ENCODE measurements around the gene DIS3L2. TPM values are rescaled to one million over a fixed set of nuclear protein-coding genes. Genes with fewer than 3 reads are reported as not detected.

Gene DIS3L2
- total and polyA plus RNA-seq, 2 experiments from 2014 or later, result 15.2 to 25.3 TPM

- peaks cover 6% of the 10 kb centered on the region for H3K4me1 Mint-ChIP-seq
- H3K27ac Mint-ChIP-seq, result no peak overlapping the region
- no peak overlapping the region for H3K4me3 Mint-ChIP-seq
- H3K27me3 Mint-ChIP-seq (ENCODE audit: insufficient read depth, low read depth, poor library complexity), result peaks cover 16% of the 10 kb centered on the region
- no peaks in the 10 kb centered on the region for H3K79me2 ChIP-seq (replicated peaks; ENCODE audit: insufficient read depth)
- no peaks in the 10 kb centered on the region for H4K20me1 ChIP-seq (replicated peaks; ENCODE audit: insufficient read depth)
- H3K4me3 ChIP-seq, result no peak overlapping the region
- peak; percentile 74 for DNase-seq (ENCODE audit: low spot score)
- peak; percentile 69 for ATAC-seq
- H3K4me1 ChIP-seq (ENCODE audit: insufficient read depth), result no peaks in the 10 kb centered on the region
- no peaks in the 10 kb centered on the region for H3K9me3 Mint-ChIP-seq
- no peaks in the 10 kb centered on the region for H3K27me3 ChIP-seq (ENCODE audit: insufficient read depth)
- no peaks in the 10 kb centered on the region for H3F3A ChIP-seq (replicated peaks; ENCODE audit: low read depth)
- H3K36me3 Mint-ChIP-seq (ENCODE audit: low read depth), result no peaks in the 10 kb centered on the region
- H3K4me2 ChIP-seq, result no peak overlapping the region
- no peak overlapping the region for H3K27ac ChIP-seq (ENCODE audit: low read depth)
- no peaks in the 10 kb centered on the region for H3K36me3 ChIP-seq (ENCODE audit: insufficient read depth)
- peak; percentile 58 to 73 for TF ChIP-seq CTCF (conservative IDR thresholded peaks at IDR 0.05; ENCODE audit: low read depth in 2 of 2)
- TF ChIP-seq CREB1 (CRISPR knock-in tag; IDR thresholded peaks at IDR 0.05; ENCODE audit: low read depth), result no peak
- no peak overlapping the region for H2AFZ ChIP-seq
- H3K9me2 ChIP-seq (ENCODE audit: insufficient read depth), result no peaks in the 10 kb centered on the region
Measured at GRCh38 chr2:232321156-232321816, 359.8 kb downstream of the DIS3L2 start.

- no peak overlapping the region for H2AFZ ChIP-seq
- no peak for DNase-seq (ENCODE audit: low spot score)
- H3K27me3 Mint-ChIP-seq (ENCODE audit: insufficient read depth, low read depth, poor library complexity), result peaks cover 15% of the 10 kb centered on the region
- H3K36me3 ChIP-seq (ENCODE audit: insufficient read depth), result no peaks in the 10 kb centered on the region
- TF ChIP-seq POLR2AphosphoS5 (IDR thresholded peaks at IDR 0.05; ENCODE audit: low read depth) (no peak), CTCF (conservative IDR thresholded peaks at IDR 0.05; ENCODE audit: low read depth in 2 of 2) (peak in 1 of 2 experiments; percentile 6; a peak in 1 of 4 replicates)
- H3K4me2 ChIP-seq, result no peak overlapping the region
- peak; percentile 6 for ATAC-seq
- no peaks in the 10 kb centered on the region for H3K36me3 Mint-ChIP-seq (ENCODE audit: low read depth)
- no peak overlapping the region for H3K27ac Mint-ChIP-seq
- no peak overlapping the region for H3K27ac ChIP-seq (ENCODE audit: low read depth)
- no peaks in the 10 kb centered on the region for H3F3A ChIP-seq (replicated peaks; ENCODE audit: low read depth)
- no peaks in the 10 kb centered on the region for H4K20me1 ChIP-seq (replicated peaks; ENCODE audit: insufficient read depth)
- no peaks in the 10 kb centered on the region for H3K4me1 ChIP-seq (ENCODE audit: insufficient read depth)
- H3K27me3 ChIP-seq (ENCODE audit: insufficient read depth), result no peaks in the 10 kb centered on the region
- no peaks in the 10 kb centered on the region for H3K79me2 ChIP-seq (replicated peaks; ENCODE audit: insufficient read depth)
- H3K4me1 Mint-ChIP-seq, result peaks cover 6% of the 10 kb centered on the region
- H3K4me3 ChIP-seq, result no peak overlapping the region
- H3K9me3 Mint-ChIP-seq, result no peaks in the 10 kb centered on the region
- H3K9me2 ChIP-seq (ENCODE audit: insufficient read depth), result no peaks in the 10 kb centered on the region
- H3K4me3 Mint-ChIP-seq, result no peak overlapping the region
Measured at GRCh38 chr2:232321817-232322559, 360.5 kb downstream of the DIS3L2 start.
